ENCODE results near the gene PDE4D. TPM values are rescaled to one million over a fixed set of nuclear protein-coding genes. Genes with fewer than 3 reads are reported as not detected.
"Not testable (repeated sequence)": the region's sequence is repeated elsewhere in the genome, so short reads cannot be mapped to it uniquely, and the experiment has no call there.

The PDE4D gene
- total RNA-seq, 1 donor from 2014 or later = 7.3 TPM

DNA sequence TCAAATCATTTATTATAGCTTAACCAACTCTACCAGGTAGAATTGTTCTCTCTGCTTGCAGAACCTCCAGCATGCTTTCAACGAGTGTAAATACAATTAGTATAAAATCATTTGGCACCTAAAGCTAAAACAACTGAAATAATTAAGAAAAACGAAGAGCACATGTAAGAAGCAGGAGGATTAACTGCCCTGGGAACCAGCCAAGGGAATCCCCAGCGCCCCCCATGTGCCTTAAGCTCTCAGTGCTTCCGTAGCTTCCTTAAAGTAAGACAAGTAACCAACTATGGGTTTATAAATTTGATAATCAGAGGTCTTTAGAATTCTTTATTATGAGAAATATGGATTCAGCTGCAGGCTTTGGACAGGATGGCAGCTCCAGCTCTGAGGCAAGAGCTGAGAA, 908.2 kb downstream of the PDE4D start:
- no peak for ATAC-seq

- peak; percentile 39 for ATAC-seq
Measured at GRCh38 chr5:58983526-58984452, 909.7 kb downstream of the PDE4D start.

- ATAC-seq = no peak
Measured at GRCh38 chr5:58980890-58981289, 912.6 kb downstream of the PDE4D start.

GRCh38 chr5:58979090-58979489, 914.4 kb downstream of the PDE4D start:
- no peak for ATAC-seq

DNA sequence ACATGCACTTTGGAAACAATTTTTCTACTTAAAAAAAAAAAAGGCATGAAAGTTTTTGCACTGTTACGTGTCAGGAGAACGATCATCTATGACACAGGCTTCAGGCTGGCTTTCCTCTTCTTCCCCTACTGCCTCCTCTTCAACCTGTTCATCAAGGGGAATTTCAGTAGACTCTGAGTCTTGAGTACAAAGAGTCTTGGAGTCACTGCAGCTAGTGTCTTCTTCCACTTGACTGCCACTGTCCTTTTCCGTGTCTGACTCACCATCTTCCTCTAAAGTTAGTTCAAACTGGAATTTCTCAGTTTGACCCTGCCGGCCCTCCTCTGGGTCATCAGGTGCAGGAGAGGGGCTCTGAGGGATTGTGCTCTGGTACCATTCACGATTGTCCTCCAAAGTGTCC, 918.9 kb downstream of the PDE4D start:
- ATAC-seq = no peak

DNA sequence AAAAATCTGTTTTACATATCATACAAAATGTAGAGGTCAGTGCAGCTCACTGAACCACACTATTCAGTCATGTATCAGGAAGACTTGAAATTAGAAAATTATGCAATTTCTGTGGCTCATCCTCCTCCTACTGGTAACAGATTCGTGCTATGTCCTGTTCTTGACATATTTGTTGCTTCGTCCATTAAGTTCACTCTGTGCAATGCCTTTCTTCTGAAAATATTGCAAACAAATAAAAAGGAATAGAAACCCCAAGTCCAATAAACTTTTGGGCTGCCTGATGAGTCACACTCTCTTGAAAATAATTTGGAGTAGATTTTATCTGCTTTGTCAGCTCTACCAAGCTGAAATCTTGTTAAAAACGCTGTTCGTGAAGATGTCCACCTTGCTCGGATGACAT, 919.4 kb downstream of the PDE4D start:
- ATAC-seq = no peak

GRCh38 chr5:58972301-58972700, 921.2 kb downstream of the PDE4D start:
- ATAC-seq = no peak

- no peak for ATAC-seq
Measured at GRCh38 chr5:58970766-58971165, 922.8 kb downstream of the PDE4D start.

DNA sequence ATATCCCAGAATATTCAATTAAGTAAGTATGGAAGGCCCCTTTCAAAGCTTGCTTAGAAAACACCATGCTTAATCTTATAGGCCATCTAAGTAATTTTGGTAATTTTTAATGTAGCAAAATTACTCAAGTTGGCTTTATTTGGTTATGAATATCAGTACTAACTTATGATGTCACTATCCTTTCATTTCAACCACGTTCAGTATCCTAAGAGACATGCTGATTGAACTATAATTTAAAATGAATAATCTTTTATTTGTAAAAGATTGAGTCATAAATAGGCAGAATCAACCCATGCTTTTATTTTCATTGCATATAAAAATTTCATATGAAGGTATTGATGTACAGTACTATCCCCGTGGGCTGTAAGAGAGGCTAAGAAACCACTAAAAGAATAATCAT, 923.7 kb downstream of the PDE4D start:
- ATAC-seq = no peak

DNA sequence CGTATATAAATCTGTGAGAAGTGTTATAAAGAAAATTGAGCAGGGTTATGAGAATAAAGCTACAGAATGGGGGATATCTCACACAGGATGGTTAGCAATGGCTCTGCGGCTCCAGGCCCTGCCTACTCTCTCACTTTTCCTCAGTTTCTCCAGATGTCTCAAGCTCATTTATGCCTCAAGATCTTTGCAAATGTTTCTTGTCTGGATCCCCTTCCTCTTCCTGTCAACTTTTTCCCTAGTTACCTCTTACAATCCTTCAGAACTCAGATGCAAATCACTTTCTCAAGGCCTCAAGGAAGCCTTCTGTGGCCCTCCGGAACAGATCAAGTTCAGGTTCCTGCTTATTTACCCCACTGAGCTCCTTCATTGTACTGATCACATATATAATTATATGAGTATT, 924.3 kb downstream of the PDE4D start:
- no peak for ATAC-seq

- no peak for ATAC-seq
Measured at GRCh38 chr5:58968350-58968749, 925.2 kb downstream of the PDE4D start.

DNA sequence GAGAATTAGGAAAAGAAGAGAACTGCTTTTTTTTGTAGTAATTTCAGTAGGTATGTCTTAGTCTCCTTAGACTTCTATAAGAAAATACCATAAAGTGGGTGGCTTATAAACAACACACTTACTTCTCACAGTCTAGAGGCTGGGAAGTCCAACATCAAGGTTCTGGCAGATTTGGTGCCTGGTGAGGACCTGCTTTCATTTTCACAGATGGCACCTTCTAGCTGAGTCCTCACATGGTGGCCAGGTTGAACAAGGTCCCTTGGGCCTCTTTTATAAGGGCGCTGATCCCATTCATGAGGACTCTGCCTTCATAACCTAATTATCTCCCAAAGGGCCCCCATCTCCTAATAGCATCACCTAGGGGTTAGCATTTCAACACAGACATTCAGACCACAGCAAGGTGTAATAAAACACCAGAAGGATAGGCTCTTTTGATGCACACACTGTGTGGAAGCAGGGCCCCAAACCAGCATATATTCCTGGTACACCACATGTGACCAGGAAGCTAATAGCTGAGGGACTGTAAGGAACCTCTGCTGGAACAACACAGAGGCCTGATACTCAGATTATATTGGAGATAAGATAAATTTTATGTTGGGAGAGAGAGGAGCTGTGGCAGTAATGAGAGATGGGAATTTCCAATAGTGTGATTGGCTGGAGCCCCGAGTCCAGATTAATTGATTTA, 925.8 kb downstream of the PDE4D start:
- no peak for ATAC-seq

GRCh38 chr5:58965677-58966414, 927.7 kb downstream of the PDE4D start:
- no peak for ATAC-seq

GRCh38 chr5:58963821-58964220, 929.7 kb downstream of the PDE4D start:
- ATAC-seq = no peak

DNA sequence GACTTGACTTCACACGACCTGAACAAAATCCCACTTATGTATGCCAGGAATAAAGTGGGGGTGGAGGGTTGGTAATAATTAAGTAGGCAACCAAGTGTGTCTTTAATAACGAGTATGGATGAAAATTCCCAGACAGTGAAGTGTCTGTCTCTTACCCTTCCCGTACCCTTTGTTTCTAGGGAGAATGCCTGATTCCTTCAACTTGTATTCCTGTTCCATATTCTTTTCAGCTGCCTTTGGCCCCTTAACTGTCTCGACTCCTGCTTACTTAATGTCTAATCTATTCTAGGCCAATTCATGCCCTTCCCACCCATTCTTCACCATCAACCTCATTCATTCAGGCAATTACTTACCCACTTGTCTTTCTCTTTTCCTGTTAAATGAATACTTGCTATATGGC, 930.2 kb downstream of the PDE4D start:
- no peak for ATAC-seq

GRCh38 chr5:58961631-58962280, 931.8 kb downstream of the PDE4D start:
- no peak for ATAC-seq

DNA sequence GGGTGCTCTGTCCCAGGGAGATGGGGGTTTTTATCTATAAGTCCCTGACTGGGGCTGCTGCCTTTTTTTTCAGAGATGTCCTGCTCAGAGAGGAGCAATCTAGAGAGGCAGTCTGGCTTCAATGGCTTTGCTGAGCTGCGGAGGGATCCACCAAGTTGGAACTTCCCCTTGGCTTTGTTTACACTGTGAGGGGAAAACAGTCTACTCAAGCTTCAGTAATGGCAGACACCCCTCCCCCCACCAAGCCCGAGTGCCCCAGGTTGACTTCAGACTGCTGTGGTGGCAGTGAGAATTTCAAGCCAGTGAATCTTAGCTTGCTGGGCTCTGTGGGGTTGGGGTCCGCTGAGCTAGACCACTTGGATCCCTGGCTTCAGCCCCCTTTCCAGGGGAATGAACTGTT, 934.8 kb downstream of the PDE4D start:
- no peak for ATAC-seq

- not testable (repeated sequence) for ATAC-seq
Measured at GRCh38 chr5:58953218-58953617, 940.3 kb downstream of the PDE4D start.

DNA sequence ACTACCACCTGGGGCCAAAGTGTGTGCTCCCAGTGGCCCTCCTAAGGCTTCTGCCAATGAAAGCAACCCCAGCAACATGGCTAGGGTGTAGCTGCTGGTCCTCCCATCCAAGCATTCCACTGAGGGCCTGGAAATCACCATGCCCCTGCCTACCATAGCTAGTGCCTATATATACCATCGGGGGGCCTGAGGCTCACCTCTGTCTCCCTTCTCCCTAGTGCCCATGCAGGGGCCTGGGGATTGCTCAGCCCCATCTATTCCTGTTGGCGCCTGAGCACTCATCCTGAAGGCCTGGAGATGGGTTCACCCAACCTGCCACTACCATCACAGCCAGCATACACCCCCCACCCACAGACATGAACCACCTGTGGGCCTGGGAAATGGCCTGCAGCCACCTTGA, 943.3 kb downstream of the PDE4D start:
- no peak for ATAC-seq

GRCh38 chr5:58946230-58946629, 947.3 kb downstream of the PDE4D start:
- no peak for ATAC-seq

GRCh38 chr5:58944221-58944620, 949.3 kb downstream of the PDE4D start:
- no peak for ATAC-seq

GRCh38 chr5:58940446-58940845, 953.1 kb downstream of the PDE4D start:
- no peak for ATAC-seq

DNA sequence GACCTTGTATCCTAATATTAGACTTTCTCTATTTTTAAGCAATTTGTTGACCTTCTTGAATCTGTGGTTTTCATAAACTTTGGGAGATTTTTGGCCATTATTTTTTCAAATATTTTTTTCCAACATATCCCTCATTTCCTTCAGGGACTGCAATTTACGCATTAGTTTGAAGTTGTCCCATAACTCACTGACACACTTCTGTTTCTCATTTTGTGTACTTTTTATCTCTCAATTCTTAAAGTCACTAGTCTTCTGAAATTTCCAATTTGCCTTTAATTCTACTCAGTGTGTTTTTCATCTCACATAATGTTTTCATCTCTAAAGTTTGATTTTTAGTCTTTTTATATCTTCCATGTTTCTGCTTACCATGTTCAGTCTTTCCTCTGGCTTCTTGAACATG, 953.9 kb downstream of the PDE4D start:
- no peak for ATAC-seq
